GM23338 (cell line): Measurements from ENCODE around the gene DNASE1L2. TPM values are rescaled to one million over a fixed set of nuclear protein-coding genes. Genes with fewer than 3 reads are reported as not detected.

Source experiments
- ATAC-seq: fragments of 200-7000 bp; cut with Tn5 transposase; 3 replicates; pipeline ENCODE4 v1.9.1; 2020
- DNase-seq: peaks from one replicate; pipeline ENCODE4 v3.0.0-alpha.2; 2015; ENCODE audit warnings: low spot score
- H2AFZ ChIP-seq: fragments of 200-600 bp; sonication (generic); 2 replicates; pipeline ENCODE4 v1.8.0; 2016; ENCODE audit warnings: antibody characterized with exemption, mild to moderate bottlenecking, moderate library complexity
- H3F3A ChIP-seq: fragments of 200-600 bp; sonication (generic); replicated peaks from 2 replicates; pipeline ENCODE4 v1.8.0; 2017; ENCODE audit warnings: antibody characterized with exemption, mixed run types, low read depth
- H3K27ac ChIP-seq: fragments of 200-600 bp; sonication (generic); 2 replicates; pipeline ENCODE4 v1.6.1; 2016; ENCODE audit warnings: low read depth
- H3K27me3 ChIP-seq: fragments of 200-600 bp; sonication (generic); 2 replicates; pipeline ENCODE4 v1.8.0; 2016; ENCODE audit warnings: mild to moderate bottlenecking, mixed run types, moderate library complexity; ENCODE audit not compliant: insufficient read depth
- H3K36me3 ChIP-seq: fragments of 200-600 bp; sonication (generic); 2 replicates; pipeline ENCODE4 v1.8.0; 2016; ENCODE audit warnings: mild to moderate bottlenecking; ENCODE audit not compliant: insufficient read depth
- H3K4me1 ChIP-seq: fragments of 200-600 bp; sonication (generic); 2 replicates; pipeline ENCODE4 v1.8.0; 2016; ENCODE audit warnings: mild to moderate bottlenecking, moderate library complexity; ENCODE audit not compliant: insufficient read depth
- H3K4me2 ChIP-seq: fragments of 200-600 bp; sonication (generic); 2 replicates; pipeline ENCODE4 v1.7.1; 2017; ENCODE audit warnings: mixed run types
- H3K4me3 ChIP-seq: fragments of 200-600 bp; sonication (generic); 2 replicates; pipeline ENCODE4 v1.6.1; 2016; ENCODE audit warnings: mixed run types
- H3K79me2 ChIP-seq: fragments of 200-600 bp; sonication (generic); replicated peaks from 2 replicates; pipeline ENCODE4 v1.8.0; 2017; ENCODE audit warnings: mild to moderate bottlenecking; ENCODE audit not compliant: insufficient read depth
- H3K9me2 ChIP-seq: fragments of 200-600 bp; sonication (generic); 2 replicates; pipeline ENCODE4 v1.8.0; 2017; ENCODE audit not compliant: insufficient read depth
- H4K20me1 ChIP-seq: fragments of 200-600 bp; sonication (generic); replicated peaks from 2 replicates; pipeline ENCODE4 v1.8.0; 2017; ENCODE audit warnings: mild to moderate bottlenecking; ENCODE audit not compliant: insufficient read depth
- H3K27ac Mint-ChIP-seq: 2 replicates; pipeline ENCODE4 v1.8.0; 2020; ENCODE audit warnings: inconsistent platforms, mild to moderate bottlenecking, moderate library complexity, mixed read lengths
- H3K27me3 Mint-ChIP-seq: 3 replicates; pipeline ENCODE4 v1.8.0; 2022; ENCODE audit warnings: low read depth, mild to moderate bottlenecking, moderate library complexity, mixed read lengths, inconsistent platforms; ENCODE audit not compliant: insufficient read depth, poor library complexity
- H3K36me3 Mint-ChIP-seq: 3 replicates; pipeline ENCODE4 v1.8.0; 2021; ENCODE audit warnings: low read depth, mild to moderate bottlenecking, inconsistent platforms, moderate library complexity, mixed read lengths
- H3K4me1 Mint-ChIP-seq: 3 replicates; pipeline ENCODE4 v1.8.0; 2020; ENCODE audit warnings: mild to moderate bottlenecking, inconsistent platforms, mixed read lengths
- H3K4me3 Mint-ChIP-seq: 3 replicates; pipeline ENCODE4 v1.8.0; 2021; ENCODE audit warnings: moderate library complexity, mild to moderate bottlenecking, inconsistent platforms, mixed read lengths
- H3K9me3 Mint-ChIP-seq: 3 replicates; pipeline ENCODE4 v1.8.0; 2020; ENCODE audit warnings: moderate library complexity, mild to moderate bottlenecking, inconsistent platforms, mixed read lengths
- CREB1 ChIP-seq: fragments of 250-450 bp; sonication (Bioruptor Pico); IDR thresholded peaks from 2 replicates; pipeline ENCODE4 v1.5.0; 2020; ENCODE audit warnings: low read depth, mild to moderate bottlenecking, moderate library complexity
- microRNA counts: library from miRNA; unstranded; fragments of <30 nt; microRNA quantifications from one replicate; lab custom pipeline; 2017
- microRNA-seq: library from miRNA; unstranded; fragments of <30 nt; microRNA quantifications from one replicate; pipeline ENCODE4, GENCODE V29; 2017
- polyA plus RNA-seq: library from polyadenylated mRNA; unstranded; fragments of >200 nt; fragmentation: Nextera tagmentation; extraction: Ambion mirVana; gene quantifications from 2 replicates; pipeline ENCODE4 v1.2.1, GENCODE V29; 2016
- small RNA-seq: library from RNA; depleted of rRNA; stranded (forward); fragments of <200 nt; gene quantifications from one replicate; pipeline ENCODE3, GENCODE V24; 2014; ENCODE audit warnings: low replicate concordance
- total RNA-seq: library from RNA; depleted of rRNA; stranded (reverse); fragments of >200 nt; shearing (Covaris generic); gene quantifications from 2 replicates; pipeline ENCODE4 v1.2.3, GENCODE V29; 2014; rRNA removed
- TF ChIP-seq, protein P1 (sequence below): fragments of 250-450 bp; sonication (Bioruptor Pico); IDR thresholded peaks from 2 replicates; pipeline ENCODE4 v1.5.0; 2020; ENCODE audit warnings: mild to moderate bottlenecking, moderate library complexity

The DNASE1L2 gene
- total and polyA plus RNA-seq, 2 experiments from 2014 or later: 0.23 TPM; not detected in 1

- no peaks in the 10 kb centered on the region for H3K4me1 ChIP-seq
- no peak for DNase-seq
- H3K9me2 ChIP-seq: no peaks in the 10 kb centered on the region
- H2AFZ ChIP-seq: no peak overlapping the region
- no peaks in the 10 kb centered on the region; the same call in 2 of the 3 replicates for H3K36me3 Mint-ChIP-seq
- peaks cover 2% of the 10 kb centered on the region for H3K27me3 Mint-ChIP-seq
- no peak for ATAC-seq
- no peaks in the 10 kb centered on the region for H3F3A ChIP-seq
- no peak overlapping the region for H3K4me3 Mint-ChIP-seq
- H3K4me3 ChIP-seq: no peak overlapping the region
- H3K9me3 Mint-ChIP-seq: no peaks in the 10 kb centered on the region
- no peaks in the 10 kb centered on the region for H3K79me2 ChIP-seq
- H3K27ac Mint-ChIP-seq: no peak overlapping the region
- no peaks in the 10 kb centered on the region for H3K36me3 ChIP-seq
- no peak for TF ChIP-seq CREB1
- TF ChIP-seq, protein P1, sequence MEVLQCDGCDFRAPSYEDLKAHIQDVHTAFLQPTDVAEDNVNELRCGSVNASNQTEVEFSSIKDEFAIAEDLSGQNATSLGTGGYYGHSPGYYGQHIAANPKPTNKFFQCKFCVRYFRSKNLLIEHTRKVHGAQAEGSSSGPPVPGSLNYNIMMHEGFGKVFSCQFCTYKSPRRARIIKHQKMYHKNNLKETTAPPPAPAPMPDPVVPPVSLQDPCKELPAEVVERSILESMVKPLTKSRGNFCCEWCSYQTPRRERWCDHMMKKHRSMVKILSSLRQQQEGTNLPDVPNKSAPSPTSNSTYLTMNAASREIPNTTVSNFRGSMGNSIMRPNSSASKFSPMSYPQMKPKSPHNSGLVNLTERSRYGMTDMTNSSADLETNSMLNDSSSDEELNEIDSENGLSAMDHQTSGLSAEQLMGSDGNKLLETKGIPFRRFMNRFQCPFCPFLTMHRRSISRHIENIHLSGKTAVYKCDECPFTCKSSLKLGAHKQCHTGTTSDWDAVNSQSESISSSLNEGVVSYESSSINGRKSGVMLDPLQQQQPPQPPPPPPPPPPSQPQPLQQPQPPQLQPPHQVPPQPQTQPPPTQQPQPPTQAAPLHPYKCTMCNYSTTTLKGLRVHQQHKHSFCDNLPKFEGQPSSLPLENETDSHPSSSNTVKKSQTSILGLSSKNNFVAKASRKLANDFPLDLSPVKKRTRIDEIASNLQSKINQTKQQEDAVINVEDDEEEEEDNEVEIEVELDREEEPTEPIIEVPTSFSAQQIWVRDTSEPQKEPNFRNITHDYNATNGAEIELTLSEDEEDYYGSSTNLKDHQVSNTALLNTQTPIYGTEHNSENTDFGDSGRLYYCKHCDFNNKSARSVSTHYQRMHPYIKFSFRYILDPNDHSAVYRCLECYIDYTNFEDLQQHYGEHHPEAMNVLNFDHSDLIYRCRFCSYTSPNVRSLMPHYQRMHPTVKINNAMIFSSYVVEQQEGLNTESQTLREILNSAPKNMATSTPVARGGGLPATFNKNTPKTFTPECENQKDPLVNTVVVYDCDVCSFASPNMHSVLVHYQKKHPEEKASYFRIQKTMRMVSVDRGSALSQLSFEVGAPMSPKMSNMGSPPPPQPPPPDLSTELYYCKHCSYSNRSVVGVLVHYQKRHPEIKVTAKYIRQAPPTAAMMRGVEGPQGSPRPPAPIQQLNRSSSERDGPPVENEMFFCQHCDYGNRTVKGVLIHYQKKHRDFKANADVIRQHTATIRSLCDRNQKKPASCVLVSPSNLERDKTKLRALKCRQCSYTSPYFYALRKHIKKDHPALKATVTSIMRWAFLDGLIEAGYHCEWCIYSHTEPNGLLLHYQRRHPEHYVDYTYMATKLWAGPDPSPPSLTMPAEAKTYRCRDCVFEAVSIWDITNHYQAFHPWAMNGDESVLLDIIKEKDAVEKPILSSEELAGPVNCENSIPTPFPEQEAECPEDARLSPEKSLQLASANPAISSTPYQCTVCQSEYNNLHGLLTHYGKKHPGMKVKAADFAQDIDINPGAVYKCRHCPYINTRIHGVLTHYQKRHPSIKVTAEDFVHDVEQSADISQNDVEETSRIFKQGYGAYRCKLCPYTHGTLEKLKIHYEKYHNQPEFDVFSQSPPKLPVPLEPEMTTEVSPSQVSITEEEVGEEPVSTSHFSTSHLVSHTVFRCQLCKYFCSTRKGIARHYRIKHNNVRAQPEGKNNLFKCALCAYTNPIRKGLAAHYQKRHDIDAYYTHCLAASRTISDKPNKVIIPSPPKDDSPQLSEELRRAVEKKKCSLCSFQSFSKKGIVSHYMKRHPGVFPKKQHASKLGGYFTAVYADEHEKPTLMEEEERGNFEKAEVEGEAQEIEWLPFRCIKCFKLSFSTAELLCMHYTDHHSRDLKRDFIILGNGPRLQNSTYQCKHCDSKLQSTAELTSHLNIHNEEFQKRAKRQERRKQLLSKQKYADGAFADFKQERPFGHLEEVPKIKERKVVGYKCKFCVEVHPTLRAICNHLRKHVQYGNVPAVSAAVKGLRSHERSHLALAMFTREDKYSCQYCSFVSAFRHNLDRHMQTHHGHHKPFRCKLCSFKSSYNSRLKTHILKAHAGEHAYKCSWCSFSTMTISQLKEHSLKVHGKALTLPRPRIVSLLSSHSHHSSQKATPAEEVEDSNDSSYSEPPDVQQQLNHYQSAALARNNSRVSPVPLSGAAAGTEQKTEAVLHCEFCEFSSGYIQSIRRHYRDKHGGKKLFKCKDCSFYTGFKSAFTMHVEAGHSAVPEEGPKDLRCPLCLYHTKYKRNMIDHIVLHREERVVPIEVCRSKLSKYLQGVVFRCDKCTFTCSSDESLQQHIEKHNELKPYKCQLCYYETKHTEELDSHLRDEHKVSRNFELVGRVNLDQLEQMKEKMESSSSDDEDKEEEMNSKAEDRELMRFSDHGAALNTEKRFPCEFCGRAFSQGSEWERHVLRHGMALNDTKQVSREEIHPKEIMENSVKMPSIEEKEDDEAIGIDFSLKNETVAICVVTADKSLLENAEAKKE (CRISPR knock-in tag): no peak
- H3K27me3 ChIP-seq: no peaks in the 10 kb centered on the region
- no peak overlapping the region for H3K4me2 ChIP-seq
- H4K20me1 ChIP-seq: no peaks in the 10 kb centered on the region; the same call in 1 of the 2 replicates
- no peak overlapping the region for H3K27ac ChIP-seq
- no peaks in the 10 kb centered on the region for H3K4me1 Mint-ChIP-seq
Measured at GRCh38 chr16:2287916-2288547, 51.8 kb downstream of the DNASE1L2 start.

MicroRNAs within 50 kb of the gene (microRNA counts, 767-probe panel; counts per million panel counts)
- not detected for microRNA hsa-miR-940 (lab: Ali Mortazavi, UCI)

Small RNAs within 50 kb of the gene (microRNA-seq; reads per million reads assigned to microRNA genes)
- not detected for gene MIR3677
- gene MIR4717: not detected

Small RNAs within 50 kb of the gene (small RNA-seq; reads per million reads assigned to genes)
- gene MIR3677 (not detected), gene MIR4717 (not detected)

Other genes with a start within 250 kb of the DNASE1L2 start
- gene SYNGR3, start 246.5 kb upstream of the DNASE1L2 start, total RNA-seq: 72.2 and 77.7 TPM in 2 replicates
- gene SYNGR3, start 246.5 kb upstream of the DNASE1L2 start, polyA plus RNA-seq: 44.7 and 45.4 TPM in 2 replicates
- 31.7 and 48.6 TPM in 2 replicates for gene ZNF598, start 226.6 kb upstream of the DNASE1L2 start, total RNA-seq
- gene ZNF598, start 226.6 kb upstream of the DNASE1L2 start, polyA plus RNA-seq: 8.5 and 10.2 TPM in 2 replicates
- gene NPW, start 216.7 kb upstream of the DNASE1L2 start, total RNA-seq: 1.9 and 4.5 TPM in 2 replicates
- gene NPW, start 216.7 kb upstream of the DNASE1L2 start, polyA plus RNA-seq: 37.0 and 37.6 TPM in 2 replicates
- 15.4 and 16.5 TPM in 2 replicates for gene NHERF2, start 209.5 kb upstream of the DNASE1L2 start, total RNA-seq
- gene NHERF2, start 209.5 kb upstream of the DNASE1L2 start, polyA plus RNA-seq: 12.0 and 21.0 TPM in 2 replicates
- 84.6 and 97.1 TPM in 2 replicates for gene NTHL1, start 188.6 kb upstream of the DNASE1L2 start, total RNA-seq
- gene NTHL1, start 188.6 kb upstream of the DNASE1L2 start, polyA plus RNA-seq: 87.9 and 94.9 TPM in 2 replicates
- gene TSC2, start 188.5 kb upstream of the DNASE1L2 start, total RNA-seq: 81.4 and 93.0 TPM in 2 replicates
- 36.3 and 40.5 TPM in 2 replicates for gene TSC2, start 188.5 kb upstream of the DNASE1L2 start, polyA plus RNA-seq
- gene PKD1, start 100.5 kb upstream of the DNASE1L2 start, total RNA-seq: 75.5 and 107 TPM in 2 replicates
- gene PKD1, start 100.5 kb upstream of the DNASE1L2 start, polyA plus RNA-seq: 18.5 and 21.1 TPM in 2 replicates
- gene RAB26, start 87.8 kb upstream of the DNASE1L2 start, total RNA-seq: 3.7 and 4.1 TPM in 2 replicates
- gene RAB26, start 87.8 kb upstream of the DNASE1L2 start, polyA plus RNA-seq: 8.7 and 11.6 TPM in 2 replicates
- gene TRAF7, start 80.7 kb upstream of the DNASE1L2 start, total RNA-seq: 133 and 143 TPM in 2 replicates
- 36.4 and 41.4 TPM in 2 replicates for gene TRAF7, start 80.7 kb upstream of the DNASE1L2 start, polyA plus RNA-seq
- 2.4 and 6.2 TPM in 2 replicates for gene CASKIN1, start 39.8 kb upstream of the DNASE1L2 start, total RNA-seq
- gene CASKIN1, start 39.8 kb upstream of the DNASE1L2 start, polyA plus RNA-seq: 1.0 TPM in 2 replicates
- gene MLST8, start 31.0 kb upstream of the DNASE1L2 start, total RNA-seq: 98.1 and 138 TPM in 2 replicates
- 55.3 and 58.8 TPM in 2 replicates for gene MLST8, start 31.0 kb upstream of the DNASE1L2 start, polyA plus RNA-seq
- gene BRICD5, start 25.6 kb upstream of the DNASE1L2 start, total RNA-seq: 3.8 and 5.3 TPM in 2 replicates
- 4.8 and 6.3 TPM in 2 replicates for gene BRICD5, start 25.6 kb upstream of the DNASE1L2 start, polyA plus RNA-seq
- 59.3 and 80.3 TPM in 2 replicates for gene PGP, start 21.6 kb upstream of the DNASE1L2 start, total RNA-seq
- 44.4 and 52.1 TPM in 2 replicates for gene PGP, start 21.6 kb upstream of the DNASE1L2 start, polyA plus RNA-seq
- 42.0 and 45.5 TPM in 2 replicates for gene E4F1, start 12.9 kb upstream of the DNASE1L2 start, total RNA-seq
- 22.6 and 22.7 TPM in 2 replicates for gene E4F1, start 12.9 kb upstream of the DNASE1L2 start, polyA plus RNA-seq
- gene ECI1, start 15.1 kb downstream of the DNASE1L2 start, total RNA-seq: 117 and 118 TPM in 2 replicates
- 143 and 152 TPM in 2 replicates for gene ECI1, start 15.1 kb downstream of the DNASE1L2 start, polyA plus RNA-seq
- gene RNPS1, start 31.7 kb downstream of the DNASE1L2 start, total RNA-seq: 372 and 384 TPM in 2 replicates
- gene RNPS1, start 31.7 kb downstream of the DNASE1L2 start, polyA plus RNA-seq: 298 and 315 TPM in 2 replicates
- 3.2 and 4.1 TPM in 2 replicates for gene ABCA3, start 104.3 kb downstream of the DNASE1L2 start, total RNA-seq
- gene ABCA3, start 104.3 kb downstream of the DNASE1L2 start, polyA plus RNA-seq: 1.8 and 3.0 TPM in 2 replicates
- gene CCNF, start 193.0 kb downstream of the DNASE1L2 start, total RNA-seq: 53.0 and 54.2 TPM in 2 replicates
- 21.2 and 24.5 TPM in 2 replicates for gene CCNF, start 193.0 kb downstream of the DNASE1L2 start, polyA plus RNA-seq
- gene TEDC2, start 223.7 kb downstream of the DNASE1L2 start, total RNA-seq: 86.5 and 98.9 TPM in 2 replicates
- 50.2 and 50.6 TPM in 2 replicates for gene TEDC2, start 223.7 kb downstream of the DNASE1L2 start, polyA plus RNA-seq
- 1.7 and 3.0 TPM in 2 replicates for gene NTN3, start 234.9 kb downstream of the DNASE1L2 start, total RNA-seq
- gene NTN3, start 234.9 kb downstream of the DNASE1L2 start, polyA plus RNA-seq: 0.10 TPM in 1 of 2 replicates, not detected in the other
- 19.3 and 21.0 TPM in 2 replicates for gene TBC1D24, start 238.7 kb downstream of the DNASE1L2 start, total RNA-seq
- gene TBC1D24, start 238.7 kb downstream of the DNASE1L2 start, polyA plus RNA-seq: 5.4 and 6.1 TPM in 2 replicates